Caco-2 (cell line): Measurements from ENCODE around the gene KCNN3. TPM values are rescaled to one million over a fixed set of nuclear protein-coding genes. Genes with fewer than 3 reads are reported as not detected.

Experiments
- BruUV-seq: library from RNA; stranded (reverse); fragments of 400-500 nt; replicated peaks from 2 replicates; lab custom pipeline; 2021; lab: Mats Ljungman, UMichigan
- CTCF ChIA-PET: fragments of 300-600 bp; sonication (Branson Sonifier 250); formaldehyde crosslinking; loops from one replicate; lab custom pipeline; 2022; ENCODE audit warnings: antibody characterized with exemption; lab: Charles Lee
- POLR2A ChIA-PET: fragments of 300-600 bp; sonication (Branson Sonifier 250); formaldehyde crosslinking; loops from one replicate; lab custom pipeline; 2022; ENCODE audit warnings: antibody characterized with exemption; lab: Charles Lee
- DNase-seq, 2 experiments: peaks; one replicate each; pipeline versions ENCODE4 v3.0.0 to v3.0.0-alpha.2; 2020 to 2022
- H3K27me3 ChIP-seq: replicated peaks from 2 replicates; pipeline ENCODE4 v1.6.0; 2011; ENCODE audit warnings: low read length; ENCODE audit not compliant: control insufficient read depth, insufficient read depth
- H3K36me3 ChIP-seq: 2 replicates; pipeline ENCODE4 v1.5.1; 2011; ENCODE audit warnings: low read length; ENCODE audit not compliant: control insufficient read depth, insufficient read depth
- H3K4me1 ChIP-seq: fragments of 250-450 bp; sonication (Bioruptor Pico); 2 replicates; pipeline ENCODE4 v1.5.1; 2020; ENCODE audit warnings: mild to moderate bottlenecking
- H3K4me3 ChIP-seq: 2 replicates; pipeline ENCODE4 v1.5.1; 2011; ENCODE audit warnings: low read depth, mild to moderate bottlenecking, control low read depth, low read length
- H3K9me3 ChIP-seq: fragments of 250-450 bp; sonication (Bioruptor Pico); 2 replicates; pipeline ENCODE4 v1.5.1; 2020; ENCODE audit warnings: mild to moderate bottlenecking, moderate library complexity
- H3K27ac Mint-ChIP-seq: one replicate; pipeline ENCODE4 v1.8.0; 2022; ENCODE audit warnings: mixed read lengths; ENCODE audit not compliant: unreplicated experiment
- H3K27me3 Mint-ChIP-seq: one replicate; pipeline ENCODE4 v1.8.0; 2022; ENCODE audit warnings: mixed read lengths; ENCODE audit not compliant: insufficient read depth, unreplicated experiment
- H3K36me3 Mint-ChIP-seq: one replicate; pipeline ENCODE4 v1.8.0; 2022; ENCODE audit warnings: mild to moderate bottlenecking, mixed read lengths; ENCODE audit not compliant: insufficient read depth, unreplicated experiment
- H3K4me1 Mint-ChIP-seq: one replicate; pipeline ENCODE4 v1.8.0; 2022; ENCODE audit warnings: low read depth, mixed read lengths; ENCODE audit not compliant: unreplicated experiment
- H3K4me3 Mint-ChIP-seq: one replicate; pipeline ENCODE4 v1.8.0; 2022; ENCODE audit warnings: mild to moderate bottlenecking, moderate library complexity, mixed read lengths; ENCODE audit not compliant: unreplicated experiment
- H3K9me3 Mint-ChIP-seq: one replicate; pipeline ENCODE4 v1.8.0; 2022; ENCODE audit warnings: mixed read lengths; ENCODE audit not compliant: unreplicated experiment
- intact Hi-C: fragments of 100-400 bp; cut with micrococcal nuclease; formaldehyde crosslinking; loops from one replicate; pipeline ENCODE4 v1.10.0; 2022; ENCODE audit not compliant: unreplicated experiment
- total RNA-seq: library from RNA; stranded (reverse); gene quantifications from 2 replicates; pipeline ENCODE4 v1.2.3, GENCODE V29; 2022
- TF ChIP-seq, protein P1 (sequence below), 2 experiments: fragments of 200-600 bp in 1 of 2; IDR thresholded peaks; 1 replicate in 1 of 2; 2 replicates in 1 of 2; pipeline versions ENCODE4 v1.5.1 to v1.8.0; 2011 to 2022; ENCODE audit warnings: antibody characterized with exemption in 1 of 2, control low read depth in 1 of 2, inconsistent platforms in 1 of 2, low read depth in 1 of 2, low read length in 1 of 2, mild to moderate bottlenecking in 1 of 2, moderate library complexity in 1 of 2; ENCODE audit not compliant: insufficient read depth in 1 of 2, severe bottlenecking in 1 of 2, unreplicated experiment in 1 of 2

Gene KCNN3
- total RNA-seq, 1 experiment from 2014 or later = 0.05 TPM

DNA sequence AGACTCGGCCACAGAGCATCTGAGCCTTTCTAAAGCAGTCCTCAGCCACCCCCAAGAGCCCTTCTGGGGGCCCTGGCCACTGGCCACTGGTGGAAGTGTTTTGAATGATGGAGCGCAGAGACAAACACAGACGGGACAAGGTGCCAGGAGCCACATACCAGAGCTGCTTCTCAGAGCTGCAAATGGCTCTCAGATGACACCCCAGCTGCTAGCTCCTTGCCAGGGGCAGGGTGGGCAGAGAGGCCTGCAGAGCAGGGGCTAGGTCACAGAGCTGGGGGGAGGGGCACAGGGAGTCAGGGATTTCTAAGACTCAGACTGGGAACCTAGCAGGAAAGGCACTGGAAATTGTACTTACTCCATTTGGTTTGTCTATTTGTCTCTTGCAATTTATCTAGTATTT, 30.4 kb downstream of the KCNN3 start:
- H3K4me3 ChIP-seq = no peak overlapping the region
- H3K36me3 ChIP-seq = no peaks in the 10 kb centered on the region
- ChIA-PET CTCF (no interaction called here), POLR2A (no interaction called here)
- no peak for DNase-seq
- no peaks in the 10 kb centered on the region for H3K4me1 ChIP-seq
- H3K9me3 Mint-ChIP-seq = no peaks in the 10 kb centered on the region
- no peak overlapping the region for H3K27ac Mint-ChIP-seq
- H3K27me3 Mint-ChIP-seq = peaks cover 7% of the 10 kb centered on the region
- H3K4me3 Mint-ChIP-seq = no peak overlapping the region
- H3K4me1 Mint-ChIP-seq = no peaks in the 10 kb centered on the region
- H3K9me3 ChIP-seq = no peaks in the 10 kb centered on the region
- H3K36me3 Mint-ChIP-seq = no peaks in the 10 kb centered on the region
- intact Hi-C loops = no loop called here
- no TSS peak for BruUV-seq
- peaks cover 1% of the 10 kb centered on the region; the same call in 1 of the 2 replicates for H3K27me3 ChIP-seq
- TF ChIP-seq, protein P1, sequence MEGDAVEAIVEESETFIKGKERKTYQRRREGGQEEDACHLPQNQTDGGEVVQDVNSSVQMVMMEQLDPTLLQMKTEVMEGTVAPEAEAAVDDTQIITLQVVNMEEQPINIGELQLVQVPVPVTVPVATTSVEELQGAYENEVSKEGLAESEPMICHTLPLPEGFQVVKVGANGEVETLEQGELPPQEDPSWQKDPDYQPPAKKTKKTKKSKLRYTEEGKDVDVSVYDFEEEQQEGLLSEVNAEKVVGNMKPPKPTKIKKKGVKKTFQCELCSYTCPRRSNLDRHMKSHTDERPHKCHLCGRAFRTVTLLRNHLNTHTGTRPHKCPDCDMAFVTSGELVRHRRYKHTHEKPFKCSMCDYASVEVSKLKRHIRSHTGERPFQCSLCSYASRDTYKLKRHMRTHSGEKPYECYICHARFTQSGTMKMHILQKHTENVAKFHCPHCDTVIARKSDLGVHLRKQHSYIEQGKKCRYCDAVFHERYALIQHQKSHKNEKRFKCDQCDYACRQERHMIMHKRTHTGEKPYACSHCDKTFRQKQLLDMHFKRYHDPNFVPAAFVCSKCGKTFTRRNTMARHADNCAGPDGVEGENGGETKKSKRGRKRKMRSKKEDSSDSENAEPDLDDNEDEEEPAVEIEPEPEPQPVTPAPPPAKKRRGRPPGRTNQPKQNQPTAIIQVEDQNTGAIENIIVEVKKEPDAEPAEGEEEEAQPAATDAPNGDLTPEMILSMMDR (IDR thresholded peaks at IDR 0.05; ENCODE audit: insufficient read depth in 1 of 2, low read depth in 1 of 2, low read length in 1 of 2, severe bottlenecking in 1 of 2, unreplicated experiment in 1 of 2) = no peak

DNA sequence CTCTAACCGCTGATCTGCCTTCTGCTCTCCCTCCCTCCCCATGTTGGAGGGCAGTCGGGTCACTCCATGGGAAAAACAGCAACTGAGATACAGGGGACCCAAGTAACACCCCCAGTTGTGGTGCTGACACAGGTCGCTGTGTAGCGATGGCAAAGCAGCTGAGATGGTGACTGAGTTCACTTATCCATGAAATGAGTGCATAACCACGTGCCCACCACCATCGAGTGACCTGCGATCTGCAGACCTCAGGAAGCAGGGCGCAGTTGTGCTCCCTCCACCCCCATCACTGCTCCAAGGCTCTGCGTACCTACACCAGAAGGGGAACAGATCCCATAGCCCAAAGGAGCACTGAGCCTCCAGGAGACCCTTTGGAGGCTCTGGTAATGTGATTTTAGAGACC, 31.1 kb downstream of the KCNN3 start:
- Histone ChIP-seq H3K36me3 (no peaks in the 10 kb centered on the region), H3K9me3 (no peaks in the 10 kb centered on the region), H3K4me3 (no peak overlapping the region), H3K4me1 (no peaks in the 10 kb centered on the region), H3K27me3 (peaks cover 1% of the 10 kb centered on the region; the same call in 1 of the 2 replicates)
- POLR2A ChIA-PET = no interaction called here
- no peaks in the 10 kb centered on the region for H3K4me1 Mint-ChIP-seq
- CTCF ChIA-PET = no interaction called here
- no TSS peak for BruUV-seq
- TF ChIP-seq, protein P1 (IDR thresholded peaks at IDR 0.05; ENCODE audit: insufficient read depth in 1 of 2, low read depth in 1 of 2, low read length in 1 of 2, severe bottlenecking in 1 of 2, unreplicated experiment in 1 of 2) = no peak
- H3K27ac Mint-ChIP-seq = no peak overlapping the region
- intact Hi-C loops = no loop called here
- H3K9me3 Mint-ChIP-seq = no peaks in the 10 kb centered on the region
- H3K27me3 Mint-ChIP-seq = peaks cover 10% of the 10 kb centered on the region
- H3K4me3 Mint-ChIP-seq = no peak overlapping the region
- H3K36me3 Mint-ChIP-seq = no peaks in the 10 kb centered on the region
- no peak for DNase-seq

DNA sequence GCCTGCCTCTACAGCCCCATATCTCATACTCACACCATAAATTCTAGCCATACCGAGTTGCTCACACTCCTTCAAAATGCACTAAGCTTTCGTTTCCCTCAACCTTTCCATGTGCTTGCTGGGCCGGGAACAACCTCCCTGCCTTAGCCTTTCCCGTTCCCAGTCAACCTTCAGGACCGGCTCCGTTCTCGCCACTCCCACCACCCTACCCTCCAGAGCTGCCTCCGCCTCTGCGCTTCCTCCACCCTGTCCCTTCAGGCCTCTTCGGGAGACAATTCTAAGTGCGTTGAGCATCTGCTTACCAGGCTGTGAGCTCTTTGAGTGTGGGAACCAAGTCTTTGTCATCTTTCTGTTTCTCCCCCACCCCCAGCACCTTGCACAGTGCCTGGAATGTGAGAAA, 31.6 kb downstream of the KCNN3 start:
- H3K27ac Mint-ChIP-seq = no peak overlapping the region
- no peak overlapping the region for H3K4me3 ChIP-seq
- BruUV-seq = no TSS peak
- H3K27me3 Mint-ChIP-seq = peaks cover 10% of the 10 kb centered on the region
- no peak overlapping the region for H3K4me3 Mint-ChIP-seq
- ChIA-PET CTCF (no interaction called here), POLR2A (no interaction called here)
- H3K36me3 ChIP-seq = no peaks in the 10 kb centered on the region
- no peaks in the 10 kb centered on the region for H3K9me3 ChIP-seq
- H3K27me3 ChIP-seq = peaks cover 1% of the 10 kb centered on the region; the same call in 1 of the 2 replicates
- no peaks in the 10 kb centered on the region for H3K9me3 Mint-ChIP-seq
- no peaks in the 10 kb centered on the region for H3K4me1 ChIP-seq
- TF ChIP-seq, protein P1 (IDR thresholded peaks at IDR 0.05; ENCODE audit: insufficient read depth in 1 of 2, low read depth in 1 of 2, low read length in 1 of 2, severe bottlenecking in 1 of 2, unreplicated experiment in 1 of 2) = no peak
- intact Hi-C loops = no loop called here
- H3K4me1 Mint-ChIP-seq = no peaks in the 10 kb centered on the region
- DNase-seq = no peak
- no peaks in the 10 kb centered on the region for H3K36me3 Mint-ChIP-seq
